ENCODE data around the gene UGCG. TPM values are rescaled to one million over a fixed set of nuclear protein-coding genes. Genes with fewer than 3 reads are reported as not detected.

The UGCG gene
- total RNA-seq, 1 experiment from 2014 or later = 46.0 TPM

GRCh38 chr9:111928359-111928720 is 31.7 kb downstream of the UGCG start:
- Histone ChIP-seq H3K4me1 (ENCODE audit: control insufficient read depth, insufficient read depth, low read length) (peaks cover 10% of the 10 kb centered on the region), H3K9me3 (ENCODE audit: control insufficient read depth, insufficient read depth, low read depth, low read length) (no peaks in the 10 kb centered on the region), H3K36me3 (ENCODE audit: control insufficient read depth, insufficient read depth, low read length) (peaks cover 25% of the 10 kb centered on the region), H3K27me3 (ENCODE audit: control insufficient read depth, insufficient read depth, low read length) (no peaks in the 10 kb centered on the region), H3K4me3 (ENCODE audit: low read depth in 2 of 2, low read length in 2 of 2) (no peak overlapping the region), H3K27ac (ENCODE audit: low read length) (no peak overlapping the region)
- peak; percentile 51; the same call in 1 of the 2 replicates for ATAC-seq
- ChIA-PET CTCF (no interaction called here), POLR2A (no interaction called here)
- TSS peak; percentile 6 for BruUV-seq (replicated peaks)
- DNase-seq (ENCODE audit: low read depth, low spot score) = no peak
- no peak for TF ChIP-seq POLR2AphosphoS5 (IDR thresholded peaks at IDR 0.05; ENCODE audit: low read depth, low read length)
- intact Hi-C loops (cut with micrococcal nuclease; ENCODE audit: unreplicated experiment) (no loop called here), in situ Hi-C loops (cut with HindIII; ENCODE audit: low pct_unique_long_range_greater_than_20kb, low sequenced_read_pairs) (no loop called here)

- in situ Hi-C loops (cut with HindIII; ENCODE audit: low pct_unique_long_range_greater_than_20kb, low sequenced_read_pairs) = no loop called here
- H3K36me3 ChIP-seq (ENCODE audit: control insufficient read depth, insufficient read depth, low read length) = peaks cover 14% of the 10 kb centered on the region; the same call in 1 of the 2 replicates
- TSS peak; percentile 44 for BruUV-seq (replicated peaks)
- H3K27me3 ChIP-seq (ENCODE audit: control insufficient read depth, insufficient read depth, low read length) = no peaks in the 10 kb centered on the region
- no peak overlapping the region; the same call in 1 of the 2 replicates for H3K27ac ChIP-seq (ENCODE audit: low read length)
- H3K9me3 ChIP-seq (ENCODE audit: control insufficient read depth, insufficient read depth, low read depth, low read length) = no peaks in the 10 kb centered on the region
- TF ChIP-seq SIN3A (IDR thresholded peaks at IDR 0.05; ENCODE audit: borderline replicate concordance, insufficient read depth, low read depth, low read length) = no peak
- TF ChIP-seq TCF7L2 (IDR thresholded peaks at IDR 0.05; ENCODE audit: low read depth, low read length) = no peak
- no peak for TF ChIP-seq REST (IDR thresholded peaks at IDR 0.05; ENCODE audit: insufficient read depth in 1 of 2, low read depth in 2 of 2, low read length in 1 of 2)
- TF ChIP-seq POLR2AphosphoS5 (IDR thresholded peaks at IDR 0.05; ENCODE audit: low read depth, low read length) = no peak
- no peak for TF ChIP-seq CTCF (IDR thresholded peaks at IDR 0.05)
- no peak for ATAC-seq
- DNase-seq (ENCODE audit: low read depth, low spot score) = no peak
- ChIA-PET POLR2A (no interaction called here), CTCF (no interaction called here)
- H3K4me3 ChIP-seq (ENCODE audit: low read depth in 2 of 2, low read length in 2 of 2) = no peak overlapping the region
- intact Hi-C loops (cut with micrococcal nuclease; ENCODE audit: unreplicated experiment) = no loop called here
- H3K4me1 ChIP-seq (ENCODE audit: control insufficient read depth, insufficient read depth, low read length) = peaks cover 18% of the 10 kb centered on the region
These were observed 38.1 kb downstream of the UGCG start for GRCh38 chr9:111934747-111935146.

- CTCF ChIA-PET = no interaction called here
These were observed 39.8 kb downstream of the UGCG start for GRCh38 chr9:111936391-111936790.

More at GRCh38 chr9:111936391-111936790, 39.8 kb downstream of the UGCG start:
- no peak overlapping the region for H3K4me3 ChIP-seq (ENCODE audit: low read depth in 2 of 2, low read length in 2 of 2)
- H3K27me3 ChIP-seq (ENCODE audit: control insufficient read depth, insufficient read depth, low read length) = no peaks in the 10 kb centered on the region
- peaks cover 18% of the 10 kb centered on the region for H3K4me1 ChIP-seq (ENCODE audit: control insufficient read depth, insufficient read depth, low read length)
- DNase-seq (ENCODE audit: low read depth, low spot score) = no peak
- peak overlapping the region; percentile 21; the same call in 1 of the 2 replicates for H3K27ac ChIP-seq (ENCODE audit: low read length)
- H3K36me3 ChIP-seq (ENCODE audit: control insufficient read depth, insufficient read depth, low read length) = peaks cover 9% of the 10 kb centered on the region; the same call in 1 of the 2 replicates
- ATAC-seq = no peak
- in situ Hi-C loops (cut with HindIII; ENCODE audit: low pct_unique_long_range_greater_than_20kb, low sequenced_read_pairs) = no loop called here
- intact Hi-C loops (cut with micrococcal nuclease; ENCODE audit: unreplicated experiment) = no loop called here
- POLR2A ChIA-PET = no interaction called here
- no peaks in the 10 kb centered on the region for H3K9me3 ChIP-seq (ENCODE audit: control insufficient read depth, insufficient read depth, low read depth, low read length)
- BruUV-seq (replicated peaks) = no TSS peak
- no peak for TF ChIP-seq SIN3A (IDR thresholded peaks at IDR 0.05; ENCODE audit: borderline replicate concordance, insufficient read depth, low read depth, low read length)
- TF ChIP-seq CTCF (IDR thresholded peaks at IDR 0.05) = no peak
- TF ChIP-seq TCF7L2 (IDR thresholded peaks at IDR 0.05; ENCODE audit: low read depth, low read length) = no peak
- no peak for TF ChIP-seq REST (IDR thresholded peaks at IDR 0.05; ENCODE audit: insufficient read depth in 1 of 2, low read depth in 2 of 2, low read length in 1 of 2)
- TF ChIP-seq POLR2AphosphoS5 (IDR thresholded peaks at IDR 0.05; ENCODE audit: low read depth, low read length) = no peak
